T47D (cell line): ENCODE results near the gene VKORC1L1.
"Not testable (repeated sequence)": the region's sequence is repeated elsewhere in the genome, so short reads cannot be mapped to it uniquely, and the experiment has no call there.

Source experiments
- DNase-seq, 2 experiments: peaks; one replicate each; pipeline versions ENCODE4 v3.0.0 to v3.0.0-alpha.2; 2011 to 2012; ENCODE audit warnings: low read depth in 1 of 2, low spot score in 1 of 2
- JUND ChIP-seq: IDR thresholded peaks from 2 replicates; pipeline ENCODE4 v1.6.1; 2012; ENCODE audit warnings: low read depth
- in situ Hi-C: cut with HindIII; loops from 2 replicates; pipeline ENCODE4 v1.10.0; 2016; ENCODE audit warnings: low sequenced_read_pairs, low pct_unique_long_range_greater_than_20kb

VKORC1L1 gene

GRCh38 chr7:65983965-65984658 is 111.2 kb downstream of the VKORC1L1 start:
- DNase-seq: no peak
- no peak for TF ChIP-seq JUND
- in situ Hi-C loops: no loop called here

- in situ Hi-C loops: no loop called here
- TF ChIP-seq JUND: no peak
- DNase-seq: no peak
Observed at GRCh38 chr7:65988084-65988483, 115.2 kb downstream of the VKORC1L1 start.

DNA sequence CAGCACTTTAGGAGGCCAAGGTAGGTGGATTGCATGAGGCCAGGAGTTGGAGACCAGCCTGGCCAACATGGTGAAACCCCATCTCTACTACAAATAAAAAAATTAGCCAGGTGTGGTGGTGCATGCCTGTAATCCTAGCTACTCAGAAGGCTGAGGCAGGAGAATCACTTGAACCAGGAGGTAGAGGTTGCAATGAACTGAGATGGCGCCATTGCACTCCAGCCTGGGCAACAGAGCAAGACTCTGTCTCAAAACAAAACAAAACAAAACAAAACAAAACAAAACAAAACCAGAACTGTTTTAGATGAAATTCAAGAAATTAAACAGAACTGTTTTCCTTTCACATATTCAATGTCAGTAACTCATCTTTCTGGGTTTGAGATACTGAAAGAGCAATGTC is 115.6 kb downstream of the VKORC1L1 start:
- in situ Hi-C loops, DNase-seq: not testable (repeated sequence)

- DNase-seq: no peak
- no peak for TF ChIP-seq JUND
- in situ Hi-C loops: no loop called here
Observed at GRCh38 chr7:65989694-65990080, 116.8 kb downstream of the VKORC1L1 start.

- in situ Hi-C loops, DNase-seq: not testable (repeated sequence)
Observed at GRCh38 chr7:65991829-65992228, 119.0 kb downstream of the VKORC1L1 start.

- TF ChIP-seq JUND: no peak
- in situ Hi-C loops: no loop called here
- no peak for DNase-seq
Observed at GRCh38 chr7:65992526-65992925, 119.7 kb downstream of the VKORC1L1 start.

- in situ Hi-C loops, DNase-seq: not testable (repeated sequence)
Observed at GRCh38 chr7:65994984-65995383, 122.1 kb downstream of the VKORC1L1 start.

- in situ Hi-C loops, DNase-seq: not testable (repeated sequence)
Observed at GRCh38 chr7:66000823-66001417, 128.0 kb downstream of the VKORC1L1 start.

DNA sequence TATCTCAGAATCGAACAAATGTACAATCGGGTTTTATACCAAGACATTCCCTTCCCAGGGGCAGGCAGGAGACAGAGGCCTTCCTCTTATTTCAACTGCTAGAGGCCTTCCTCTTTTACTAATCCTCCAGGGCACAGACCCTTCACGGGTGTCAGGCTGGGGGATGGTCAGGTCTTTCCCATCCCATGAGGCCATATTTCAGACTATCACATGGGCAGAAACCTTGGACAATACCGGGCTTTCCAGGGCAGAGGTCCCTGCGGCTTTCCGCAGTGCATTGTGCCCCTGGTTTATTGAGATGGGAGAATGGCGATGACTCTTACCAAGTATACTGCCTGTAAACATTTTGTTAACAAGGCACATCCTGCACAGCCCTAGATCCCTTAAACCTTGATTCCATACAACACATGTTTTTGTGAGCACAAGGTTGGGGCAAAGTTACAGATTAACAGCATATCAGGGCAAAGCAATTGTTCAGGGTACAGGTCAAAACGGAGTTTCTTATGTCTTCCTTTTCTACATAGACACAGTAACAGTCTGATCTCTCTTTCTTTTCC is 132.3 kb downstream of the VKORC1L1 start:
- in situ Hi-C loops, DNase-seq: not testable (repeated sequence)

DNA sequence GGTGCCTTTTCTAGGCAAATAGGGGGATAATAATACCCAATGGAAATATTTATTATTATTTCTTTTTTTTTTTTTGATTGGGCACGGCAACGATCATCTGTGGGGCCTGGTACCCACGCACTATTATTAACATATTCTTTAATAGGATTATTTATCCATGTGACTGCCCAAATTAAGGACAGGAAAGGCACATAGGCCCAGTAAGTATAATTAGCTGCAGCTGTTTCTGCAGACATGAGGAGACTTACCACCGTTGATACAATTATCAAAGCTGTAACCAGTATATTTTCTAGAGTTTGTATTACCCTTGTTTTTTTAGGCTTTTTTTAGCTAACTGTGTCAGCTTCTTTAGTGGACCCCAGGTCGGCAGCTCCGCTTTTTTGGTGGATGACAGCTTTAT is 134.4 kb downstream of the VKORC1L1 start:
- DNase-seq: no peak
- no peak for TF ChIP-seq JUND
- in situ Hi-C loops: no loop called here
